Activated CD4-positive, alpha-beta T cell treated with anti-CD3 and anti-CD28 coated beads, Interleukin-2, amount 50 U/mL, for 1 hour (primary cell): ENCODE data around the gene SNX30.

Experiments used
- DNase-seq: peaks from one replicate; pipeline ENCODE4 v3.0.0-alpha.2; 2020

Gene SNX30

GRCh38 chr9:112752334-112753125 is 2.0 kb downstream of the SNX30 start:
- DNase-seq: no peak

GRCh38 chr9:112753725-112754124 is 3.2 kb downstream of the SNX30 start:
- no peak for DNase-seq

GRCh38 chr9:112754578-112754977 is 4.0 kb downstream of the SNX30 start:
- no peak for DNase-seq

DNA sequence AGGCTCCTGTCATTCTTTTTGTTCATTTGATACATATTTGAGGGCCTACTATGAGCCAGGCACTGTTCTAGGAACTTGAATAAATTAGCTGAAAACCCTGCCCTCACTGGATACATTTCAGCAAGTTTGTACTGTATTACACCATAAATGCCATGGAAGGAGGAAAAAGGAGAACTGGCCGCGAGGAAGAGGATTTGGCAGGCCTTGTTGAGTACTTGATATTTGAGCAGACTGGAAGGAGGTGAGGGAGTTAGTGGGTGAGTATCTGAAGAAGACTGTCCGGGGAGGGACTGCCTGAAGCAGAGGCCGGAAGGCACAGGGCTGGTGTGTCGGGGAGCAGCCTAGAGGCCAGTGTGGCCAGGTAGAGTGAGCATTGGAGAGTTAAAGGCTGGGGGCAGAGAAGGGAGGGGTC is 4.5 kb downstream of the SNX30 start:
- no peak for DNase-seq

- DNase-seq: no peak
Observed at GRCh38 chr9:112755675-112756074, 5.1 kb downstream of the SNX30 start.

GRCh38 chr9:112757282-112757883 is 6.8 kb downstream of the SNX30 start:
- no peak for DNase-seq

DNA sequence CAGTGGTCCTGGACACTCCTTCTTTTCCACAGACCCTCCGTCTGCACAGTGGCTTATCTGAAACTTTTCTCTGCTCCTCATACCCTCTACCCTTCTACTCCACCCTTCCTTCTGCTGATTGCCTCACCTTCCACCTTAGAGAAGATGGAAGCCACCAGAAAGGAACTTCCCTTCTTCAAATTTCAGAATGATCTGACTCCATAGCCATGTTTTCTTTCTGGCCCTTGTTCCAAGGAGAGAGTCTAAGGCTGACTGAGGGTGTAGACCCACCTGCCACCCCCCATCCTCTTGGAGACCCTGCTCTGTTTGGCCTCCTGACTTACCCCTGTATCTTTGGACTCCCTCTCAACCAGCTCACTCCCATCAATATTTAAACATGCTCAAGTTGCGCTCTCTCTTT is 7.4 kb downstream of the SNX30 start:
- no peak for DNase-seq

GRCh38 chr9:112760821-112761220 is 10.3 kb downstream of the SNX30 start:
- no peak for DNase-seq

DNA sequence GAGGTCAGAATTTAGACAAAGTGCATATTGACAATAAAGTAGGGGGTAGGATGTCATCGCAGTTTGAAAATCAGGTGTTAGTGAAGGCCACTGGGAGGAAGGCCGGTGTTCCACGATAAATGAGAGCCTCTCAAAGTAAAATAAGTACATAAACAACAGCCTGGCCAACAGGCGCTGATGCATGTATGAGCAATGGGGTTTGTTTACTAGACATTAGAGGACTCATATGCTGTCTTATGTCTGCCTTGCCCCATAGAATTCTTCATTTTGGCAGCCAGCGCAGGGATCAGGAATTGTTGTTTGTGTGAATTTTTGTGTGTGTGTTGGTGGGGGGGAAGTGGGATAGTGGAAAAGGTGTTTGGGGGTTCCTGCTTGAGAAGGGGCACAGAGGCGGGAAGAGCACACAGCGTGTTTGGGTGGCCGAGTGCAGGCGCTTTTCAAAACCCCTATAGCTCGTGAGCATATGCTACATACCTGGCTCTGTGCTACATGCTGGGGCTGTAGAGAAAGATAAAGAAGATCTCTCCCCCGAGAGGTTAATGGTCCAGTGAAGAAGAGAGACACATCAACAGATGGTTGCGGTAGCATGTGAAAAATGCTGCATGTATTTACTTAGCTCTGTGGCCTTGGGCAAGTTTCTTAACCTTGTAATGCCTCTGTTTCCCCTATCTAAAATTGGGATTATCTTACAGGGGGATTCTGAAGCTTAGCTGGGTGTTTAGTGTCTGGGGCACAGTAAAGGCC is 11.5 kb downstream of the SNX30 start:
- DNase-seq: no peak

GRCh38 chr9:112762726-112763518 is 12.4 kb downstream of the SNX30 start:
- no peak for DNase-seq

GRCh38 chr9:112764344-112764743 is 13.8 kb downstream of the SNX30 start:
- DNase-seq: no peak

DNA sequence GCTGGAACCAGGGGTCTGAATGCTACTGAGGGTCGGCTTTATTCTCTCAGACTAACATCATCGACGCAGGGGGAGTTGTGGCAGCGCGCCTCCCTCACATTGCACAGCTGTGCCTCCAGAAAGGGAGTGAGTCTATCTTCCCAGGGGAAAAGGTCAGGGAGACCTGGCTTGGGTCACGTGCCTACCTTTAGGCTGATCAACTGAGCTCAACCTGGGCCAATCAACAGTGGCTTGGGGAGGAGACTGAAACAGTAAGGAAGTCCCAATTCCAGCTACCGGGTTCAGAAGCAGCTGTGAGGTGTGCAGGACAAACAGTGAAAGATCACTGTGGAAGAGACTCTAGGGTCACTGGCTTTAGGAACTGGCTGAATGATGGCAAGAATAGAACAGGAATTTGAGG is 14.3 kb downstream of the SNX30 start:
- DNase-seq: no peak

DNA sequence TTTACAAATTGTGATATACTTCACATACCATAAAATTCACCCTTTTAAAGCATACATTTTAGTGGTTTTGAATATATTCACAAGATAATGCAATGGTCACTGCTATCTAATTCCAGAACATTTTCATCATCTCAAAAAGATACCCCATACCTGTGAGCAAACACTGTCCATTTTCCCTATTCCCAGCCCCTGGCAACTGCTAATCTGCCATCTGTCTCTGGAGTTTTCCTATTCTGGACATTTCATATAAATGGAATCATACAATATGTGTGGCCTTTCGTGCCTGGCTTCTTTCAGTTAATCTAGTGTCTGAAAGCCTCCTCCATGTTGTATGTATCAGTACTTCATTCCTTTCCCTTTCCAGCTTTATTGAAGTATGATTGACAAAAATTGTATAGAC is 14.7 kb downstream of the SNX30 start:
- DNase-seq: no peak

DNA sequence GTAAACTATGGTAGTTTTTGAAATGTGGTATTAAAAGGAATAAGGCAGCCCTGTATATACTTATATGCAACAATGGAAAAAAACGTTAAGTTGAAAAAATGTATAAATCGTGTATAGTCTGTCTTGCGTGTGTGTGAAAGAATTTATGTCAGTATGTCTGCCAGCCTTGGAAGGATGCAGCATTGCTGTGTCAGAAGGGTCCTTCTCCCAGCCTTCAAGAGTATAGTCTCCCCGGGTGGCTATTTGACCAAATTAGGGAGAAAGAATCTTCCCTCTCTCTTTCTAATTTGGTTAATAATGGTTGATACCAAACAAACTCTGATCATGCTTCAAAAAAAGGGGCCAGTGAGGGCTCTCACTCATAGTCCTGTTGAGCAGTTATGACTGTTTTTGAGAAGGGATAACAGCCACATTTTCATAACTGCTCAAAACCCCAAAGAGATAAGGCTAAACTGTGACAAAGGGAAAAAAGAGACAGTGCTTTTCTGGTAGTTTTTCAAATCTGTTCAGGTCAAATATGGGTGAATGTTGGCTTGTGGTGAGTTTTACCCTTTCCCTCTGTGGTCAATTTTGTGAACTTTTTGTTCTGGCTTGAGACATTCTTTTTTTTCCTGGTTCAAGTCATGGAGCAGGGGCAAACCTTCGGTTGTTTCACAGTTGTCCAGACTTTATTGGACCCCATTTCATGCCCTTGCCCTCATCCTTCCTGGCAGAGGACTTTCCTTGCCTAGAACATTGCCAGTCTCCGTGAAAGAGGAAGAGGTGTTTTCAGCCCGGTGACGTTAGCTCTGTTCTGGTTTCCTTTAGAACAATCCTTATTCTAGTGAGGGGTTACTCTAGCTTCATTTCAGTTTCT is 21.0 kb downstream of the SNX30 start:
- no peak for DNase-seq

GRCh38 chr9:112772215-112772509 is 21.6 kb downstream of the SNX30 start:
- DNase-seq: no peak

GRCh38 chr9:112772551-112772950 is 22.0 kb downstream of the SNX30 start:
- DNase-seq: no peak

GRCh38 chr9:112774006-112774996 is 23.7 kb downstream of the SNX30 start:
- DNase-seq: no peak

- DNase-seq: no peak
Observed at GRCh38 chr9:112777914-112778313, 27.4 kb downstream of the SNX30 start.

DNA sequence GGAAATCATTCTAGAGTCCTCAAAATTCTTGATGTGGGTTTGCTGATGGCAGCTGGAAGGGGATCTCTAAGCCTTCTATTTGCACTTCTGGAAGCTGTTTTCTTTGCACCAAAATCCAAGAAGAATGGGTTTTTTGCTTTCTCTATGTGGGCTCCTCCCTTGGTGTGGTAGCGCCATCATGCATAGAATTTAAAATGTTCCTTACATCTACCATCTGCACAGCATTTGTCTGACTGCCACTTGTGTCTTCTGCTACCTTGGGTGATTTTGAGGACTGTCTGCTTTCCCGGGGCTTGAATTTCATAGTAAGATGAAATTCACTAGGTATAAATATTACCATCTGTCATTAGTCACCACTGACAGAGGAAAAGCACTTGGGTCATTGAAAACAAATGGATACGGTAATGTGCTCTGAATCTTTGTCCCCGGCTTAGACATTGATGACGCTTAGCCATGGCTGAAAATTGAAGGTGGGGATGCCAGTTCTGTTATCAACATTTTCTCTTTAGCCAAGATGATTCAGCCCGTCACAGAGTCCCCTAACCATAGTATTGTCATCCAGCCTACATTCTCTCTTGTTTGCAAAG is 30.0 kb downstream of the SNX30 start:
- no peak for DNase-seq

- no peak for DNase-seq
Observed at GRCh38 chr9:112782218-112782617, 31.7 kb downstream of the SNX30 start.

DNA sequence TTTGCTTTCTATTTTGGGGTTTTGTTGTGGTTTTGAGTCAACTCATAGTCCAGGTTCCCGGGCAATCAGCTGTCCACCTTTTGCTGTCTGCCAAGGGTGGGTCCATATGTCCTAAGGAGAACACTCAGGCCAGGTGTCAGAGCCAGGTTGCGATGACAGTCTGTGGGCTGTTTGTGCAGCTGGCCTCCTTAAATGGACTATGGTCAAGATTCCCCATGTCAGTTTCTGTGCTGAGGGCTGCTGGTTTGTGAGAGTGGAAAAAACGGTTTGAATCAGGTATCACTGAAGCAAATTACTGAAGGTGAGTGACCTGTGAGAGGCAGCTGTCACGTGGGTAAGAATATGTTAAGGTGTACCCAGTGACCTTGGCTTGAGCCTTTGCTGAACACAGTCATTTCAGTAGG is 33.0 kb downstream of the SNX30 start:
- no peak for DNase-seq
